ENCODE results near the gene AFF2.

The AFF2 gene

GRCh38 chrX:148960060-148960459 lies 459.6 kb downstream of the AFF2 start:
- H3K27ac ChIP-seq, result no peak overlapping the region
- TF ChIP-seq, protein P1, sequence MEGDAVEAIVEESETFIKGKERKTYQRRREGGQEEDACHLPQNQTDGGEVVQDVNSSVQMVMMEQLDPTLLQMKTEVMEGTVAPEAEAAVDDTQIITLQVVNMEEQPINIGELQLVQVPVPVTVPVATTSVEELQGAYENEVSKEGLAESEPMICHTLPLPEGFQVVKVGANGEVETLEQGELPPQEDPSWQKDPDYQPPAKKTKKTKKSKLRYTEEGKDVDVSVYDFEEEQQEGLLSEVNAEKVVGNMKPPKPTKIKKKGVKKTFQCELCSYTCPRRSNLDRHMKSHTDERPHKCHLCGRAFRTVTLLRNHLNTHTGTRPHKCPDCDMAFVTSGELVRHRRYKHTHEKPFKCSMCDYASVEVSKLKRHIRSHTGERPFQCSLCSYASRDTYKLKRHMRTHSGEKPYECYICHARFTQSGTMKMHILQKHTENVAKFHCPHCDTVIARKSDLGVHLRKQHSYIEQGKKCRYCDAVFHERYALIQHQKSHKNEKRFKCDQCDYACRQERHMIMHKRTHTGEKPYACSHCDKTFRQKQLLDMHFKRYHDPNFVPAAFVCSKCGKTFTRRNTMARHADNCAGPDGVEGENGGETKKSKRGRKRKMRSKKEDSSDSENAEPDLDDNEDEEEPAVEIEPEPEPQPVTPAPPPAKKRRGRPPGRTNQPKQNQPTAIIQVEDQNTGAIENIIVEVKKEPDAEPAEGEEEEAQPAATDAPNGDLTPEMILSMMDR (conservative IDR thresholded peaks at IDR 0.05), result no peak

DNA sequence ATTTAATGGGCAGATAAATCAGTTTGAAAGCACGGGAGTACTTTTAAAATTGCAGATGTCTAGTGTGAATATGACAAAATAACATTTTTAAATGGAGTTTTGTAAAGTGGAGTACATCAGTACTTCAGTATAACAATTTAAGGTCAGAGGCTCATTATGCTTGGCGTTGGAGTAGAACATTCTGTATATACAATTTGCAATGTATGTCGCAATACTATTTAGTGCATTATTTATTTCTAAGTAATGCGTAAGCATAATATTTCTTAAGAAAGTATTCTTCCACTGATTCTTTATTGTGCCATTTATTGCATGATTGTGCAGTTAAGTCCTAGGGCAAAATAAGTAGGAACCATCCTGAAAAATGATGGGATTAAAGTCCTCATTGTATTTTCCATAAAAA lies 461.6 kb downstream of the AFF2 start:
- TF ChIP-seq, protein P1 (conservative IDR thresholded peaks at IDR 0.05), result no peak
- no peak overlapping the region for H3K27ac ChIP-seq

- no peak overlapping the region for H3K27ac ChIP-seq
- TF ChIP-seq, protein P1 (conservative IDR thresholded peaks at IDR 0.05), result no peak
Measured at GRCh38 chrX:148976571-148977400, 476.4 kb downstream of the AFF2 start.

DNA sequence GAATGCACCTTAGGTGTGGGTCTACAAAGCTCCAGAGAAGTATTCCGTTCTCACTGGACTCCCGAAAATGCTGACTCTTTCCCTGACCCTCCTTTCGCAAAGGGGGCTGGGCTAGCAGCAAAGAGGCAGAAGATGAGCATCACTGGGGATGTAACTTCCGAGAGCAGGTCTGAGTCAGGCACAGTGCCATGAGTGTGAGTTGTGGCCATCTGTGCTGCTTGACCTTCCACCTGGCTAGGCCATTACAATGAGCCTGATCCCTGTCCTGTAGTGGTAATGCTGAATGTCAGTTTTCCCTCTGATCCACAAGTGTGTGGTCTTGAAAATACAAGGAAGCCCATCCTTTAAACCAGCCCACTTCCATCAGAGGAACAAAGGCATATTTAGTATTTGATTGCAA lies 479.4 kb downstream of the AFF2 start:
- TF ChIP-seq, protein P1 (conservative IDR thresholded peaks at IDR 0.05), result no peak
- no peak overlapping the region for H3K27ac ChIP-seq

GRCh38 chrX:148984238-148984637 lies 483.8 kb downstream of the AFF2 start:
- H3K27ac ChIP-seq, result no peak overlapping the region
- TF ChIP-seq, protein P1 (conservative IDR thresholded peaks at IDR 0.05), result no peak

- TF ChIP-seq, protein P1 (conservative IDR thresholded peaks at IDR 0.05), result no peak
- H3K27ac ChIP-seq, result no peak overlapping the region
Measured at GRCh38 chrX:148991502-148991901, 491.1 kb downstream of the AFF2 start.

DNA sequence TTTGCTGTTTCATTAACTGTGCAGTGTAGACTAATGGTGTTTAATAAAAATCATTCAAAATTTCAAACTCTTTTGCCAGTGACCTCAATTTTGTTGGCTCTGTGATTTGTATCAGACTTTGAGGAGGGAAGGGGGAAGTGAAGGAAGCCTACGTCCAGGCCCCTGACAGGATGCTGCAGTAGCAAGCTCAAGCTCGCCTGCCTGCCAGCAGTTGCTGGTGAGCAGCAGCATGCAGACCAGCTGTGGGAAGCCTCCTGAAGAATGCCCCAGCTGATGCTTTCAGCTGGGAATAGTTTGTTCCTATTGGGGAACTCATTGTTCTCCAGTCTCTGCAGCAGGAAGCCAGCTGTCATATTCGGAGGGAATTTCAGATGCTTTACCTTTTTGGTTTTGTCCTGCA lies 495.2 kb downstream of the AFF2 start:
- no peak overlapping the region for H3K27ac ChIP-seq
- TF ChIP-seq, protein P1 (conservative IDR thresholded peaks at IDR 0.05), result no peak
